Upper lobe of right lung (tissue), 1 donor: ENCODE data around the gene SCYGR4. TPM values are rescaled to one million over a fixed set of nuclear protein-coding genes. Genes with fewer than 3 reads are reported as not detected.

Experiments
- ATAC-seq: fragments of 200-7000 bp; cut with Tn5 transposase; one replicate; pipeline ENCODE4 v1.9.1; 2020; ENCODE audit warnings: mild to moderate bottlenecking, moderate library complexity
- DNase-seq: peaks from one replicate; pipeline ENCODE4 v3.0.0-alpha.2; 2020
- H3K27ac ChIP-seq: fragments of 200-600 bp; one replicate; pipeline ENCODE4 v1.8.0; 2022
- H3K27me3 ChIP-seq: fragments of 200-600 bp; one replicate; pipeline ENCODE4 v1.8.0; 2022; ENCODE audit warnings: mild to moderate bottlenecking
- H3K36me3 ChIP-seq: fragments of 200-600 bp; one replicate; pipeline ENCODE4 v1.8.0; 2022
- H3K4me1 ChIP-seq: fragments of 200-600 bp; one replicate; pipeline ENCODE4 v1.8.0; 2022
- H3K4me3 ChIP-seq: fragments of 200-600 bp; one replicate; pipeline ENCODE4 v1.8.0; 2022; ENCODE audit warnings: mild to moderate bottlenecking
- H3K9me3 ChIP-seq: fragments of 200-600 bp; one replicate; pipeline ENCODE4 v1.8.0; 2022
- CTCF ChIP-seq: fragments of 200-600 bp; IDR thresholded peaks from one replicate; pipeline ENCODE4 v1.8.0; 2022; ENCODE audit warnings: antibody characterized with exemption
- intact Hi-C: fragments of 100-400 bp; cut with DNase I; formaldehyde crosslinking; loops from one replicate; pipeline ENCODE4 v1.11.0; 2022
- total RNA-seq: library from RNA; stranded (reverse); fragmentation: NEBNext Ultra II Directional; extraction: Animal tissue kit (Norgen Biotek cat#: 25700); gene quantifications from one replicate; pipeline ENCODE4 v1.2.1, GENCODE V29; 2021
- donor health status: DM: no; HTN: yes; CAD: no; lungs with severe emphysema.

The SCYGR4 gene
- total RNA-seq, 1 donor from 2014 or later = not detected

- DNase-seq (no peak), ATAC-seq (no peak)
- Histone ChIP-seq H3K27ac (no peak overlapping the region), H3K4me1 (no peaks in the 10 kb centered on the region), H3K27me3 (no peaks in the 10 kb centered on the region), H3K9me3 (no peaks in the 10 kb centered on the region), H3K36me3 (no peaks in the 10 kb centered on the region), H3K4me3 (no peak overlapping the region)
- no peak for TF ChIP-seq CTCF
- intact Hi-C loops = no loop called here
These were observed 9.4 kb downstream of the SCYGR4 start for GRCh38 chr2:227626580-227627151.

- no peak for TF ChIP-seq CTCF
These were observed 10.5 kb downstream of the SCYGR4 start for GRCh38 chr2:227627769-227628168.

GRCh38 chr2:227629435-227629834 is 12.1 kb downstream of the SCYGR4 start:
- intact Hi-C loops = no loop called here
- no peak overlapping the region for H3K4me3 ChIP-seq

More at GRCh38 chr2:227627769-227628168, 10.5 kb downstream of the SCYGR4 start:
- Histone ChIP-seq H3K27me3 (no peaks in the 10 kb centered on the region), H3K9me3 (no peaks in the 10 kb centered on the region), H3K36me3 (no peaks in the 10 kb centered on the region), H3K27ac (no peak overlapping the region), H3K4me1 (no peaks in the 10 kb centered on the region), H3K4me3 (no peak overlapping the region)
- ATAC-seq (no peak), DNase-seq (no peak)
- intact Hi-C loops = no loop called here

GRCh38 chr2:227630322-227630721 is 13.0 kb downstream of the SCYGR4 start:
- Histone ChIP-seq H3K36me3 (no peaks in the 10 kb centered on the region), H3K4me1 (no peaks in the 10 kb centered on the region), H3K4me3 (no peak overlapping the region), H3K9me3 (no peaks in the 10 kb centered on the region), H3K27me3 (no peaks in the 10 kb centered on the region), H3K27ac (no peak overlapping the region)
- intact Hi-C loops = no loop called here
- no peak for DNase-seq
- TF ChIP-seq CTCF = no peak
- ATAC-seq = no peak

More at GRCh38 chr2:227629435-227629834, 12.1 kb downstream of the SCYGR4 start:
- ATAC-seq (no peak), DNase-seq (no peak)
- H3K4me1 ChIP-seq = no peaks in the 10 kb centered on the region
- no peak for TF ChIP-seq CTCF
- H3K27ac ChIP-seq = no peak overlapping the region
- H3K27me3 ChIP-seq = no peaks in the 10 kb centered on the region
- no peaks in the 10 kb centered on the region for H3K9me3 ChIP-seq
- H3K36me3 ChIP-seq = no peaks in the 10 kb centered on the region

GRCh38 chr2:227632827-227633226 is 15.5 kb downstream of the SCYGR4 start:
- Histone ChIP-seq H3K27me3 (no peaks in the 10 kb centered on the region), H3K9me3 (no peaks in the 10 kb centered on the region), H3K4me1 (no peaks in the 10 kb centered on the region), H3K36me3 (no peaks in the 10 kb centered on the region), H3K4me3 (no peak overlapping the region), H3K27ac (no peak overlapping the region)
- DNase-seq (no peak), ATAC-seq (no peak)
- no peak for TF ChIP-seq CTCF
- intact Hi-C loops = no loop called here

- Histone ChIP-seq H3K9me3 (no peaks in the 10 kb centered on the region), H3K27me3 (no peaks in the 10 kb centered on the region), H3K4me3 (no peak overlapping the region), H3K4me1 (no peaks in the 10 kb centered on the region), H3K36me3 (no peaks in the 10 kb centered on the region), H3K27ac (no peak overlapping the region)
- TF ChIP-seq CTCF = no peak
- DNase-seq (no peak), ATAC-seq (no peak)
- intact Hi-C loops = no loop called here
These were observed 16.9 kb downstream of the SCYGR4 start for GRCh38 chr2:227634201-227634600.
